Testis (tissue), 2 donors: Measurements from ENCODE around the gene CDPF1.

Experiments
- POLR2A ChIP-seq: fragments of 450-650 bp; IDR thresholded peaks from one replicate; pipeline ENCODE4 v1.6.1; 2017; ENCODE audit warnings: antibody characterized with exemption, mild to moderate bottlenecking, moderate library complexity
- TF ChIP-seq, protein P1 (sequence below), 3 experiments: fragments of 450-650 bp in 2 of 3; fragments of 200-600 bp in 1 of 3; sonication (generic) in 1 of 3; IDR thresholded peaks; one replicate each; pipeline ENCODE4 v1.5.1; 2016 to 2019; ENCODE audit warnings: antibody characterized with exemption in 3 of 3, mild to moderate bottlenecking in 2 of 3, moderate library complexity in 1 of 3

- TF ChIP-seq POLR2A, result no peak
- TF ChIP-seq, protein P1, sequence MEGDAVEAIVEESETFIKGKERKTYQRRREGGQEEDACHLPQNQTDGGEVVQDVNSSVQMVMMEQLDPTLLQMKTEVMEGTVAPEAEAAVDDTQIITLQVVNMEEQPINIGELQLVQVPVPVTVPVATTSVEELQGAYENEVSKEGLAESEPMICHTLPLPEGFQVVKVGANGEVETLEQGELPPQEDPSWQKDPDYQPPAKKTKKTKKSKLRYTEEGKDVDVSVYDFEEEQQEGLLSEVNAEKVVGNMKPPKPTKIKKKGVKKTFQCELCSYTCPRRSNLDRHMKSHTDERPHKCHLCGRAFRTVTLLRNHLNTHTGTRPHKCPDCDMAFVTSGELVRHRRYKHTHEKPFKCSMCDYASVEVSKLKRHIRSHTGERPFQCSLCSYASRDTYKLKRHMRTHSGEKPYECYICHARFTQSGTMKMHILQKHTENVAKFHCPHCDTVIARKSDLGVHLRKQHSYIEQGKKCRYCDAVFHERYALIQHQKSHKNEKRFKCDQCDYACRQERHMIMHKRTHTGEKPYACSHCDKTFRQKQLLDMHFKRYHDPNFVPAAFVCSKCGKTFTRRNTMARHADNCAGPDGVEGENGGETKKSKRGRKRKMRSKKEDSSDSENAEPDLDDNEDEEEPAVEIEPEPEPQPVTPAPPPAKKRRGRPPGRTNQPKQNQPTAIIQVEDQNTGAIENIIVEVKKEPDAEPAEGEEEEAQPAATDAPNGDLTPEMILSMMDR (IDR thresholded peaks at IDR 0.05), result no peak
Observed at GRCh38 chr22:46278656-46279645, 28.9 kb upstream of the CDPF1 start.
